Suppressor macrophage (primary cell): Measurements from ENCODE around the gene SPIN2A.
A peak's percentile ranks its signal among the peaks of the same experiment; 100 is the strongest.
"Not testable (repeated sequence)": the region's sequence is repeated elsewhere in the genome, so short reads cannot be mapped to it uniquely, and the experiment has no call there.

Experiments used
- DNase-seq, 4 experiments: peaks; one replicate each; pipeline ENCODE4 v3.0.0-alpha.2; 2020 to 2022
- total RNA-seq, 17 experiments: gene quantifications; one replicate each; lab custom pipeline; 2026; ENCODE audit warnings: mixed read lengths in 6 of 17, inconsistent platforms in 3 of 17; lab: John Stamatoyannopoulos, UW

Gene SPIN2A
- 0 to 0.44 (median 0) reads per million in 17 experiments for total RNA-seq

DNA sequence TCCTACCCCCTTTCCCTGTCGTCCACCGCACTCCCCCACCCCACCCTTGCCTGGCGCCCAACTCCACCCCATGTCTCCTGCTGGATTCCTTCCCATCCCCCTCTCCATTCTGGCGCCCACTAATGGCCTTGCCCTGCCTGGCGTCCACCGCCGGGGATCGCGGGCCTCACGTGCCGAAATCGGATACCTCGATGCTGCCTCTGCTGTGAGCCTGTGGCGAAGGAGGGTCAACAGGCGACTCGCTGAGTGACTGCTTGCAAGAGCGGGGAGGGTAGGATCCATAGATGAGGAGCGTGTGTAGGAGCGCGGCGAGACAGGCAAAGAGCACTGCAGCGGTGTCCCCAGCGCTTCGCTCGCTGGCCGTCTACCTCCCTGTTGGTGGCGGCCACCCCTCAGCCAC lies at the start of gene SPIN2A:
Gene SPIN2A, minus strand, starts transcription at position 325 of the 400 bp plus-strand sequence. CDS start 800 bp downstream, outside the sequence.
- DNase-seq: not testable (repeated sequence)

- DNase-seq: no peak
These were observed 41.4 kb upstream of the SPIN2A start for GRCh38 chrX:57178605-57179004.

DNA sequence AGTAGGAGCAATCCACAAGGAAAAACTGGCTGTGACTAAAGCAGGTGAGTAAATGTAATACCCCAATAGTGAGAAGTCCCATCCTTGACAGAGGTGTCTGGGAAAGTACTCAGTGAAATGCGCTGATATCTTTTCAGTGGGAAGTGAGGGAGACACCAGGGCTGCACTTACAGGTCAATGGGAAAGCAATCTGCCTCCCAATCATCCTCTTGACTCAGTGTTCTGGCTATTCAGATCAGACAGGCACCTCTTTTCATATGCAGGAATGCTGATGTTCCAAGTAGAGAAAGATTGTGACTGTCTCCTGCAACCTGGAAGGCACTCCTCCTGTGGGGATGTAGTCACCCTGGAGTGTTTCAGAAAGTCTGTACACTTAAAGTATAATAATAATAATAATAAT lies 39.9 kb upstream of the SPIN2A start:
- no peak for DNase-seq

DNA sequence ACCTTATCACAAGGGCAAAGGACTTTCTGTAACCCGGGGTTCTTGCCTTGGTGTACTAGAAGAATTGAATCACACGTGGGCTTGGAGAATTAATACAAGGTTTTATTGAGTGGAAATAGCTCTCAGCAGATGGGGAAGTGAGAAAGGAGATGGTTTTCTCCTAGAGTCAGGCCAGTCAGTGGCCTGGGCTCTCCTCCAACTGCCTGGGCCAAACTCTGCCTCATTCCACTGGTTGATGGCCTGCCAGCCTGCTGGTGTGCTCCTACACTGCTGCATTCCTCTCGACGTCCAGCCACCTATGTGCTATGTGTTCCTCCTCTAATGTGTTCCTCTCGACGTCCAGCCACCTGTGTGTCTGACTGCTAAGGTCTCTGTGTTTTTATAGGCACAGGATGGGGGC lies 35.3 kb upstream of the SPIN2A start:
- DNase-seq: no peak

DNA sequence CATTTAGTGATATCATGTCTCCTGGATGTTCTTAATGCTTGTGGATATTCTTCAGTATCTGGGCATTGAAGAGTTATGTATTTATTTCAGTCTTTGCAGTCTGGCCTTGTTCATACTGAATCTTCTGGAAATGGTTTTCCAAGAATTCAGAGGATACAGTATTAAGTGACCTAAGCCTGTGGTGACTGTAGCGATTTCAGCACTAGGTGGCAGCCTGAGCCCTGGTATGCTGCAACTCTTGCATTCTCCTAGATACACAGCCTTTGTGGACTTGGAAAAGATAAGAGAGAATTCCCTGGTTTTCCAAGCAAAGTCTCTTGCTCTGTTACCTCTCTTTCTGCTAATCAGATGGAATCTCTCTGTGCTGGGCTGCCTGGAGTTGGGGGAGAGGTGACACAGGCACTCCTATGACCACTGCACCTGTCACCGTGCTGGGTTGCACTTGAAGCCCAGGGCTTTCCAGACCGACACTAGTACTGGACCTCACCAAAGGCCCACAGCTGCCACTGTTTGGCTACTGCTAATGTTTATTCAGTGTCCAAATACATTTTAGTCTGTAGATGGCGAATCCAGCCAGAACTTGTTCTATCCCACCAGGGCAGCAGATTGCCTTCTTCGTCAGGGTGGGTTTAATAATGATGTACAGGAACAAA lies 19.3 kb upstream of the SPIN2A start:
- peak in 1 of 4 experiments; percentile 2 for DNase-seq

GRCh38 chrX:57155171-57155570 lies 18.0 kb upstream of the SPIN2A start:
- DNase-seq: no peak

DNA sequence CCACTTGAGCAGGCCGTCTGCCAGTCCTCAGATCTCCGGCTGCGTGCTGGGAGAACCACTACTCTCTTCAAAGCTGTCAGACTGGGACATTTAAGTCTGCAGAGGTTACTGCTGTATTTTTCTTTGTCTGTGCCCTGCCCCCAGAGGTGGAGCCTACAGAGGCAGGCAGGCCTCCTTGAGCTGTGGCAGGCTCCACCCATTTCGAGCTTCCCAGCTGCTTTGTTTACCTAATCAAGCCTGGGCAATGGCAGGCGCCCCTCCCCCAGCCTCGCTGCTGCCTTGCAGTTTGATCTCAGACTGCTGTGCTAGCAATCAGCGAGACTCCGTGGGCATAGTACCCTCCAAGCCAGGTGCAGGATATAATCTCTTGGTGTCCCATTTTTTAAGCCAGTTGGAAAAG lies 15.0 kb upstream of the SPIN2A start:
- DNase-seq: not testable (repeated sequence)

DNA sequence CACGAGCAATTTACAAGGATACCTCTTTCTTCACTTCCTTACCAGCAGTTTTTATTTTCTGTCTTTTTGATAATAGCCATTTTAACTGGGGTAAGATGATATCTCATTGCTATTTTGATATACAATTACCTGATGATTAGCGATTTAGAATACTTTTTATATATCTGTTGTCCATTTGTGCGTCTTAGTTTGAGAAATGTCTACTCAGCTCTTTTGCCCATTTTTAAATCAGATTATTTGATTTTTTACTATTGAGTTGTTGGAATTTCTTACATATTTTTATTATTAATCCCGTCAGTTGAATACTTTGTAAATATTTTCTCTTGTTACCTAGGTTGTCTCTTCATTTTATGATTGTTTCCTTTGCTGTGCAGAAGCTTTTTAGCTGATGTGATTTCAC lies 1.5 kb upstream of the SPIN2A start:
- no peak for DNase-seq

DNA sequence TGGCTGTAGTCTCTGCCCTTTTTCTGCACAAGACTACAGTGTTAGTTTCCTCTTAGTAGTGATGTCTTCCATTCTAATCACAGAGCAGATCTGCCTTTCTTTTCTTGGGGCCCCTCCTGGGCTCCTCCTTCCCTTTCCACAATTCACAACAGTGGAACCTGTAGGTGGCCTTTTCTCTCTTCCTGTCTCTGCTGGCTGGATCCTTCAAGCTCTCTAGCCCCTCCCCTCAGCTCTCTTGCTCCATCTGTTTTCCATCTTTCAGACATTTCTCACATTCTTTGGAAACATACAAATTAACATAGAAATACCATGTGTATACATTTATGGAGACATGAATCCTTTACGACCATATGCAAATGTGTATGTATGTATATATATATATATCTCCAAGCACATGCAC lies 304 bp upstream of the SPIN2A start:
- DNase-seq: no peak

DNA sequence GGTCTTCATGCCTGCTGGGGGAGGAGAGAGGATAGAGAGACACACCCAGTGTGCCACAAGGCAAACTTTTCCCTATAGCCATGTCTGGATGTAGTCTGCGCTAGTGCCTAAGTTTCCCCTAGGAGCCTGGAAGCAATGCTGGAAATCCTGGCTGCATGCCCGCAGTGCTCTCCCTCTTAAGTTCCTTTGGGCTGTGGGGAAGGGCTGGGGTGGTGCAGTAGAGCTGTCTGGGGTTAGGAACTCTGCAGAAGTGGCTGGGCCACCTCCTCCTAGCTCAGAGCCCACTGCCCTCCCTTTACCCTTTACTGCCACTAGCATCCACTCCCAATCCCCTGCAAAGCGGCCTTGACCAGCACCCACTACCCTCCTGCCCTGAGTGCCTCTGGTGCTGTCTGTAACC lies 608 bp downstream of the SPIN2A start:
- not testable (repeated sequence) for DNase-seq

GRCh38 chrX:57135287-57135686 lies 1.9 kb downstream of the SPIN2A start:
- no peak for DNase-seq

- no peak for DNase-seq
These were observed 2.5 kb downstream of the SPIN2A start for GRCh38 chrX:57134702-57135101.

DNA sequence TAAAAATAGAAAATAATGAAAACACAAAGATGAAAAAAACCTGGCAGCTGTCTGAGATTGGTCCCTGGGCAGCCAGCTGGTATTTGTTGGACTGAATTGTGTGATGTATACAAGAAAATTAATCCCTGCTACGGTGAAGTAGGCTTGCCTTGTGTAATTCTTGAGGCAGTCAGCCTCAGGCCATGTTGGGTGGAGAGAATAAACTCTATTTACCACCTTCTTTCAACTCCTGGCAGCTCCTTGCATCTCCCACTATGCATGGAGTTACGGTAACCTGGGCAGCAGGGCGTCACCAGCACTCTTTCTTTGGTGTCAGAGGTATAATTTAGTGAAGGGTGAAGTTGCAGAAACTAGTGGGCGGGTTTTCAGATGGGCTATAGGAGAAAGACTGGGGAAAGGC lies 3.5 kb downstream of the SPIN2A start:
- DNase-seq: no peak

DNA sequence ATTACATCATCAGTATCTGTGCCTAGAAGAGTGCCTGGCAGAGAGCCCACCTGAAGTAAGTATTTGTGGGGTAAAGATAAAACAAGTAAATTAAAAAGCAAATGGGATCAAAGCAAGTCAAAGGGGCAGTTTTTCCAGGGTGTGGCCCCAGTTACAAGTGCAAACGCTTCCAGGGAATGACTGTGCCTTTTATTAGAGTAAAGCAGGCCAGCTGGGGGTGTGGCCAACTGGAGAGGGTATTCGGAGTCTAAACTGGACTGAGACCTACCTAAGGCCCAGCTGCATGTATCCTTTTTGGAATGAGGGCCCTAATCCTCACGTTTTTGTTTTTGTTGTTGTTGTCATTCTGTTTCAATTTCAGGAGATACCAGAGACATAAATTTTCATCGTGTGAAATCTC lies 3.9 kb downstream of the SPIN2A start:
- not testable (repeated sequence) for DNase-seq

- DNase-seq: no peak
These were observed 5.2 kb downstream of the SPIN2A start for GRCh38 chrX:57132046-57132445.

DNA sequence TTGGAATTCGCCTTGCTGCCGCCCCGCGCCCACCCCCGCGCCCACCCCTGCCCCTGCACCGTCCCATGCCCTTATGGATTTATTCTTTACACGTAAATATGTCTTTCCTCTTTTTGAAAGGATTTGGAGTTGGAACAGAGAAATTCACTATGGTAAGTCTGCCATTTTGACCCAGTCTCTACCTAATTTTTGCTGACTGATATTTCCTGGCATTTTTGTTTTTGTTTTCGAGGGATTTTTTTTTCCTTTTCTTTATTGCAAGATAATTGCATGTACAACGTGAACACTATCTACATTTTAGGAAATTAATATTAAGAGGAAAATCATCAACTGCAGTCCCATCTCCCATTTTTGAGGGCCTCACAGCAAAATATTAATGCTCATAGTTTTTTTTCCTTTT lies 15.4 kb downstream of the SPIN2A start:
- no peak for DNase-seq

DNA sequence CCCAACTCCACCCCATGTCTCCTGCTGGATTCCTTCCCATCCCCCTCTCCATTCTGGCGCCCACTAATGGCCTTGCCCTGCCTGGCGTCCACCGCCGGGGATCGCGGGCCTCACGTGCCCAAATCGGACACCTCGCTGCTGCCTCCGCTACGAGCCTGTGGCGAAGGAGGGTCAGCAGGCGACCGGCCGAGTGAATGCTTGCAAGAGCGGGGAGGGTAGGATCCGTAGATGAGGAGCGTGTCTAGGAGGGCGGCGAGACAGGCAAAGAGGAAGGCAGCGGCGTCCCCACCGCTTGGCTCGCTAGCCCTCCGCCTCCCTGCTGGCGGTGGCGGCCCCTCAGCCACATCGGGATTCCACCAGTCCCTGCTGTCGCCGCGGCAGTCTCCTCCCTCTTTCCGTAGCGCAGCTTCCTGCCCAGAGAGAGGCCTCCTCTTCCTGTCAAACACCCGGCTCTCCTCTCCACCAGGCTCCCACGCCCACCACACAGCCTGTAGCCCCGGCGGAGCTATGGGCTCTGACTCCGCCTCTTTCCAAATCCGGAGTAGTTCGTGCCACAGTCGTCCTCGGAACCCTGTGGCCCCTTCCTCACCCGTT lies 15.9 kb downstream of the SPIN2A start, which contains the start of gene SPIN2B:
Gene SPIN2B, minus strand, starts transcription at position 387 of the 594 bp plus-strand sequence.
- DNase-seq: peak; percentile 77 to 90 (median 88)

DNA sequence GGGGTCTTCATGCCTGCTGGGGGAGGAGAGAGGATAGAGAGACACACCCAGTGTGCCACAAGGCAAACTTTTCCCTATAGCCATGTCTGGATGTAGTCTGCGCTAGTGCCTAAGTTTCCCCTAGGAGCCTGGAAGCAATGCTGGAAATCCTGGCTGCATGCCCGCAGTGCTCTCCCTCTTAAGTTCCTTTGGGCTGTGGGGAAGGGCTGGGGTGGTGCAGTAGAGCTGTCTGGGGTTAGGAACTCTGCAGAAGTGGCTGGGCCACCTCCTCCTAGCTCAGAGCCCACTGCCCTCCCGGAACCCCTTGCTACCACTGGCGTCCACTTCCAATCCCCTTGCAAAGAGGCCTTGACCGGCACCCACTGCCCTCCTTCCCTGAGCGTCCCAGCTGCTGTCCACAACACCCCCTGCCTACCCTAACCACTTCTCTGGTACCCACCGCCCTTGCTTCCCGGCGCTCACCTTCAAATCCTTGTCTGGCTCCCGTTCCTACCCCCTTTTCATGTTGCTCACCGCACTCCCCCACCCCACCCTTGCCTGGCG lies 16.5 kb downstream of the SPIN2A start:
- DNase-seq: not testable (repeated sequence)

- no peak for DNase-seq
These were observed 17.8 kb downstream of the SPIN2A start for GRCh38 chrX:57119416-57119815.

- not testable (repeated sequence) for DNase-seq
These were observed 19.6 kb downstream of the SPIN2A start for GRCh38 chrX:57117566-57117965.

DNA sequence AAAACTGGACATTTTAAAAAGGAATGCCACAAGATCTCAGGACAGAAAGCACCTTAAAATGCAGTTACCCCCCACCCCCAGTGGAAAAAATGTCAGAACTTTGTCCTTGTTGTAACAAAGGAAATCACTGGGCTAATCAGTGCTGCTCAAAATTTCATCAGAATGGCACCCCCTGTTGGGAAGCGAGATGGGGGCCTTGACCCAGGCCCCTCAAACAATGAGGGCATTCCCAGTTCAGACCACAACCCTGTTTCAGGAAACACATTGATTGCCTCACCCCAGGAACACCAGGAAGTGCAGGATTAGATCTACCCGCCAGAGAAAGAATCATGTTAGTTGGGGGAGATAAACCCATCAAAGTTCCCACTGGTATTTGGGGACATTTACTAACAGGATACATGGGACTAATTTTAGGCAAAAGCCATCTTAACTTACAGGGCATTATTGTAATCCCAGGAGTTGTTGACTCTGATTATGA lies 32.2 kb downstream of the SPIN2A start:
- no peak for DNase-seq

DNA sequence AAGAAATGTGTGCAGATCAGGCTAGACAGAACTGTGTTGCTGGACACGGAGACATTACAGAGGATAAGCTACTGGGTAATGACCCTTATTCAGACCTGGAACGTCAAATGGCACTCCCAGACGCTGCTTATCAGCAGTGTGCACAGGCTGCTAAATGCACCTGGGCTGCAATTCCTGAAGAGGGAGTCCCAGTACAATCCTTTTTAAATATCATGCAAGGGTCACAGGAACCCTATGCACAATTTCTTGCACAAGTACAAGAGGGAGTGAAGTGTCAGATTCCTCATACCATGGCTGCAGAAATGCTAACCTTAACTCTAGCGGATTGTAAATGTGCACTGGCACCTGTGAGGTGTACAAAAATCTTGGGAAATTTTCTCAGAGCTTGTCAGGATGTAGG lies 32.8 kb downstream of the SPIN2A start:
- DNase-seq: no peak

DNA sequence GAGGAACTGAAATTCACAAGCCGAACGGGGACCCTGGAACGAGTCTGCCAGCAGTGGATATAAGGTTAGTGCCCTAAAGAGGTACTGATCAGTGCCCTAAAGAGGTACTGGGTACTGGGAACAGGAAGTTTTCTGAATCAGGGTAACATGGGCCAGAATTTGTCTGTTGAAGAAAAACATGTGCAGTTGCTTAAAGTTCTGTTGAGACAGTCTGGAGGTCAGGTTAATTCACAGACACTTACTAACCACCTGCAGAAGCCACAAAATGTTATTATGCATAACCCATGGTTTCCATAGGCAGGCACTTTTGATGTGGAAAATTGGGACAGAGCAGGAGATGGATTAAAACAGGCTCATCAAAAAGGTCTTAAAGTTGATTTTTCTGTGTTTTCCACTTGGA lies 33.7 kb downstream of the SPIN2A start:
- no peak for DNase-seq

- DNase-seq: not testable (repeated sequence)
These were observed 34.3 kb downstream of the SPIN2A start for GRCh38 chrX:57102918-57103317.
